ENCODE measurements around the gene CCDC154.

DNA sequence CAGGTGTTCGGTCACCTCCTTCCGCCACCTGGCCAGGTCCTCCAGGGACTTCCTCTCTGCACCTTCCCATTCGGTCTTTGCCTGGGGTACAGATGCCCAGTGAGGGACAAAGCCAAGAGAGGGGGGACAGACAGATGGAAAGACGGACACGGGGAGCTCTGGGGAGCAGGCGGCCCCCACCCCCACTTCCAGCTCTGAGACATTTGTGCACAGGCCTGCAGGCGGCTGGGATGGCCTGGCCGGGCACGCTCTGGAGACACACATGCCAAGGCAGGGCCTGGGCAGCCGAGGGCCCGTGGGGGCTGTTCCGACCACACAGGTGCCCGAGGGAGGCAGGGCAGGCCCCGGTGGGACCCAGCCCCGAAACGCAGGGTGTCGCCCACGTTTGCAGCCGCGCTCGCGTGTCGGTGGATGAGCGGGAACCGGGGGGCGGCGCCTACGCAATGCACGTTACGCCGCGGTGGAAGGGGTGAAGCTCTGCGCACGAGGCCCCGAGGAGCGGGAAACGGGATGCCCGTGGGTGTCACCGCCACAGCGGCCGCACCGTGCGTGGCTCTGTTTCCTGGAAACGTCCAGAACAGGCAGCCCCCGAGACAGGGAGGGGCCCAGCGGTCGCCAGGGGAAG lies 7.5 kb downstream of the CCDC154 start:
- TF ChIP-seq SIN3A (IDR thresholded peaks at IDR 0.05; ENCODE audit: borderline replicate concordance, insufficient read depth, low read length) (no peak), TAF1 (IDR thresholded peaks at IDR 0.05; ENCODE audit: borderline replicate concordance, insufficient read depth, low read length) (no peak)

Data from PFSK-1 (cell line).